SK-N-SH (cell line): ENCODE results near the gene ZBTB3.

Experiments used
- EZH2phosphoT487 ChIP-seq: fragments of 200-600 bp; sonication (generic); IDR thresholded peaks from 2 replicates; pipeline ENCODE4 v1.6.1; 2017; ENCODE audit warnings: low read depth, mixed run types, mild to moderate bottlenecking, antibody characterized with exemption, moderate library complexity, borderline replicate concordance
- JUND ChIP-seq: IDR thresholded peaks from 2 replicates; pipeline ENCODE4 v1.4.0; 2012
- MEF2A ChIP-seq: IDR thresholded peaks from 2 replicates; pipeline ENCODE4 v1.4.0; 2012; ENCODE audit warnings: low read depth, borderline replicate concordance
- SMC3 ChIP-seq: IDR thresholded peaks from 2 replicates; pipeline ENCODE4 v1.6.1; 2012; ENCODE audit warnings: low read depth, low read length, improper control_type of control experiment
- TAF1 ChIP-seq: IDR thresholded peaks from 2 replicates; pipeline ENCODE4 v1.6.1; 2012; ENCODE audit warnings: low read depth, mild to moderate bottlenecking, low read length, moderate library complexity, borderline replicate concordance
- TEAD4 ChIP-seq: IDR thresholded peaks from 2 replicates; pipeline ENCODE4 v1.4.0; 2012; ENCODE audit warnings: mild to moderate bottlenecking, borderline replicate concordance; ENCODE audit not compliant: insufficient read depth
- TF ChIP-seq, protein P1 (sequence below): fragments of 200-600 bp; sonication (generic); IDR thresholded peaks from 2 replicates; pipeline ENCODE4 v1.6.1; 2017; ENCODE audit warnings: antibody characterized with exemption, mild to moderate bottlenecking, moderate library complexity
- TF ChIP-seq, protein P2 (sequence below): IDR thresholded peaks from 2 replicates; pipeline ENCODE4 v1.4.0; 2012; ENCODE audit warnings: low read depth

DNA sequence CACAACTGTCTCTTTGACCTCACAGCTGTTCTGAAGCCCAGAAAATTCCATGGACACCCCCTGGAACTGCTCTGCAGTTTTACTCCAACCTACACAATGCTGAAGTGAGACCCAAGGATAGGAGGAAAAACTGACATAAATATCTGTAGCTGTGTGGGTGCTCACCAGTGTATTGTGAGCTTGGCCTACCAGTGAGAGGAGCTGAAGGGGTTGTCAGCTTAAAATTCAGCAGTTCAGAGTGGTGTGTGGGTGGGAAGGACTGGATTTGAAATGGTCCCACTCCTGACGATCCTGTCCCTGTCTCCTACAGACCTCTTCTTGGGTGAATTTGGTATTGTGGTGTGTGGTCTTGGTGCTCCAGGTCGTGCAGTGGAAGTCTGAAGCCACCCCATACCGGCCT is 35.6 kb upstream of the ZBTB3 start:
- TF ChIP-seq MEF2A (no peak), TAF1 (no peak), EZH2phosphoT487 (no peak), SMC3 (no peak), TEAD4 (no peak), JUND (no peak)
- TF ChIP-seq, protein P1, sequence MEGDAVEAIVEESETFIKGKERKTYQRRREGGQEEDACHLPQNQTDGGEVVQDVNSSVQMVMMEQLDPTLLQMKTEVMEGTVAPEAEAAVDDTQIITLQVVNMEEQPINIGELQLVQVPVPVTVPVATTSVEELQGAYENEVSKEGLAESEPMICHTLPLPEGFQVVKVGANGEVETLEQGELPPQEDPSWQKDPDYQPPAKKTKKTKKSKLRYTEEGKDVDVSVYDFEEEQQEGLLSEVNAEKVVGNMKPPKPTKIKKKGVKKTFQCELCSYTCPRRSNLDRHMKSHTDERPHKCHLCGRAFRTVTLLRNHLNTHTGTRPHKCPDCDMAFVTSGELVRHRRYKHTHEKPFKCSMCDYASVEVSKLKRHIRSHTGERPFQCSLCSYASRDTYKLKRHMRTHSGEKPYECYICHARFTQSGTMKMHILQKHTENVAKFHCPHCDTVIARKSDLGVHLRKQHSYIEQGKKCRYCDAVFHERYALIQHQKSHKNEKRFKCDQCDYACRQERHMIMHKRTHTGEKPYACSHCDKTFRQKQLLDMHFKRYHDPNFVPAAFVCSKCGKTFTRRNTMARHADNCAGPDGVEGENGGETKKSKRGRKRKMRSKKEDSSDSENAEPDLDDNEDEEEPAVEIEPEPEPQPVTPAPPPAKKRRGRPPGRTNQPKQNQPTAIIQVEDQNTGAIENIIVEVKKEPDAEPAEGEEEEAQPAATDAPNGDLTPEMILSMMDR = no peak
- TF ChIP-seq, protein P2, sequence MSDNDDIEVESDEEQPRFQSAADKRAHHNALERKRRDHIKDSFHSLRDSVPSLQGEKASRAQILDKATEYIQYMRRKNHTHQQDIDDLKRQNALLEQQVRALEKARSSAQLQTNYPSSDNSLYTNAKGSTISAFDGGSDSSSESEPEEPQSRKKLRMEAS = no peak
